Ovary (tissue), 3 donors: Measurements from ENCODE around the gene GALNTL6.

Experiments used
- CTCF ChIP-seq, 3 donors: fragments of 450-650 bp in 2 of 3; fragments of 200-600 bp in 1 of 3; IDR thresholded peaks; one replicate each; pipeline versions ENCODE4 v1.5.1 to v1.8.0; 2016 to 2022; ENCODE audit warnings: antibody characterized with exemption in 3 of 3, mild to moderate bottlenecking in 1 of 3
- EP300 ChIP-seq: sonication (generic); formaldehyde crosslinking; IDR thresholded peaks from one replicate; pipeline ENCODE4 v1.6.1; 2017; ENCODE audit warnings: antibody characterized with exemption
- donor health status: DM: no; HTN: no; CAD: no.

GRCh38 chr4:172050911-172051310 lies 237.7 kb downstream of the GALNTL6 start:
- TF ChIP-seq CTCF (IDR thresholded peaks at IDR 0.05) (no peak), EP300 (no peak)
